ENCODE measurements around the gene MIA. TPM values are rescaled to one million over a fixed set of nuclear protein-coding genes. Genes with fewer than 3 reads are reported as not detected.
A peak's percentile ranks its signal among the peaks of the same experiment; 100 is the strongest.
"Not testable (repeated sequence)": the region's sequence is repeated elsewhere in the genome, so short reads cannot be mapped to it uniquely, and the experiment has no call there.

MIA gene
- total RNA-seq, 2 donors from 2014 or later = 1.1 to 2.4 TPM

- peak overlapping the region; percentile 73 for H3K4me3 Mint-ChIP-seq
- peaks cover 77 to 81% of the 10 kb centered on the region in 2 donors for H3K4me1 Mint-ChIP-seq (ENCODE audit: low read depth in 2 of 2)
- no peaks in the 10 kb centered on the region for H3K27me3 Mint-ChIP-seq
- ATAC-seq = peak; percentile 75 to 81
- H3K9me3 Mint-ChIP-seq = no peaks in the 10 kb centered on the region
- peaks cover 9% of the 10 kb centered on the region for H3K36me3 Mint-ChIP-seq
- peak; percentile 90 for DNase-seq (ENCODE audit: low spot score)
- peak overlapping the region; percentile 87 to 97 for H3K27ac Mint-ChIP-seq
Measured at GRCh38 chr19:40806423-40807146, 31.3 kb downstream of the MIA start.

GRCh38 chr19:40807147-40808020 is 32.1 kb downstream of the MIA start:
- no peak for DNase-seq (ENCODE audit: low spot score)

GRCh38 chr19:40808021-40808325 is 32.7 kb downstream of the MIA start:
- ATAC-seq (no peak), DNase-seq (ENCODE audit: low spot score) (no peak)
- Mint-ChIP-seq H3K4me1 (ENCODE audit: low read depth in 2 of 2) (peaks cover 75 to 79% of the 10 kb centered on the region in 2 donors), H3K36me3 (no peaks in the 10 kb centered on the region), H3K27me3 (no peaks in the 10 kb centered on the region), H3K27ac (peak overlapping the region; percentile 43 to 87), H3K4me3 (no peak overlapping the region), H3K9me3 (no peaks in the 10 kb centered on the region)

More at GRCh38 chr19:40807147-40808020, 32.1 kb downstream of the MIA start:
- Mint-ChIP-seq H3K9me3 (no peaks in the 10 kb centered on the region), H3K4me3 (peak overlapping the region; percentile 73), H3K27me3 (no peaks in the 10 kb centered on the region), H3K4me1 (ENCODE audit: low read depth in 2 of 2) (peaks cover 75 to 79% of the 10 kb centered on the region in 2 donors), H3K36me3 (peaks cover 2% of the 10 kb centered on the region), H3K27ac (peak overlapping the region; percentile 87 to 97)
- no peak for ATAC-seq

- no peak overlapping the region for H3K27ac Mint-ChIP-seq
- DNase-seq (ENCODE audit: low spot score) (no peak), ATAC-seq (no peak)
- H3K27me3 Mint-ChIP-seq = no peaks in the 10 kb centered on the region
- H3K4me1 Mint-ChIP-seq (ENCODE audit: low read depth in 2 of 2) = peaks cover 70 to 75% of the 10 kb centered on the region in 2 donors
- H3K9me3 Mint-ChIP-seq = no peaks in the 10 kb centered on the region
- H3K4me3 Mint-ChIP-seq = no peak overlapping the region
- H3K36me3 Mint-ChIP-seq = no peaks in the 10 kb centered on the region
Measured at GRCh38 chr19:40808497-40808896, 33.2 kb downstream of the MIA start.

GRCh38 chr19:40809358-40810086 is 34.2 kb downstream of the MIA start:
- Mint-ChIP-seq H3K4me3 (peak overlapping the region; percentile 41), H3K27ac (no peak overlapping the region), H3K27me3 (no peaks in the 10 kb centered on the region), H3K4me1 (ENCODE audit: low read depth in 2 of 2) (peaks cover 64 to 70% of the 10 kb centered on the region in 2 donors), H3K9me3 (no peaks in the 10 kb centered on the region), H3K36me3 (no peaks in the 10 kb centered on the region)
- ATAC-seq (no peak), DNase-seq (ENCODE audit: low spot score) (no peak)

GRCh38 chr19:40810160-40810559 is 34.8 kb downstream of the MIA start:
- no peaks in the 10 kb centered on the region for H3K9me3 Mint-ChIP-seq
- H3K4me3 Mint-ChIP-seq = peak overlapping the region; percentile 93
- ATAC-seq (no peak), DNase-seq (ENCODE audit: low spot score) (no peak)
- H3K36me3 Mint-ChIP-seq = no peaks in the 10 kb centered on the region
- peak overlapping the region; percentile 71 to 86 for H3K27ac Mint-ChIP-seq
- peaks cover 57 to 69% of the 10 kb centered on the region in 2 donors for H3K4me1 Mint-ChIP-seq (ENCODE audit: low read depth in 2 of 2)
- no peaks in the 10 kb centered on the region for H3K27me3 Mint-ChIP-seq

- H3K27me3 Mint-ChIP-seq, H3K36me3 Mint-ChIP-seq, H3K9me3 Mint-ChIP-seq: not testable (repeated sequence)
- peak; percentile 79 for DNase-seq (ENCODE audit: low spot score)
- peak; percentile 90 to 91 for ATAC-seq
- H3K4me1 Mint-ChIP-seq (ENCODE audit: low read depth in 2 of 2) = peaks cover 53 to 63% of the 10 kb centered on the region in 2 donors
- peak overlapping the region; percentile 93 for H3K4me3 Mint-ChIP-seq
- H3K27ac Mint-ChIP-seq = peak overlapping the region; percentile 71 to 86
Measured at GRCh38 chr19:40810649-40811408, 35.5 kb downstream of the MIA start.

GRCh38 chr19:40811478-40812341 is 36.4 kb downstream of the MIA start:
- Mint-ChIP-seq H3K4me3 (peak overlapping the region; percentile 93), H3K27ac (peak overlapping the region; percentile 71 to 86), H3K9me3 (no peaks in the 10 kb centered on the region), H3K27me3 (no peaks in the 10 kb centered on the region), H3K36me3 (no peaks in the 10 kb centered on the region), H3K4me1 (ENCODE audit: low read depth in 2 of 2) (peaks cover 45 to 54% of the 10 kb centered on the region in 2 donors)
- DNase-seq (ENCODE audit: low spot score) (no peak), ATAC-seq (no peak)

GRCh38 chr19:40812571-40812970 is 37.2 kb downstream of the MIA start:
- not testable (repeated sequence) for DNase-seq (ENCODE audit: low spot score); H3K36me3 Mint-ChIP-seq; H3K9me3 Mint-ChIP-seq; H3K27me3 Mint-ChIP-seq; ATAC-seq
- Mint-ChIP-seq H3K27ac (peak overlapping the region; percentile 71 to 86), H3K4me3 (peak overlapping the region; percentile 67), H3K4me1 (ENCODE audit: low read depth in 2 of 2) (peaks cover 38 to 48% of the 10 kb centered on the region in 2 donors)

- H3K36me3 Mint-ChIP-seq = no peaks in the 10 kb centered on the region
- H3K27me3 Mint-ChIP-seq = no peaks in the 10 kb centered on the region
- H3K9me3 Mint-ChIP-seq = no peaks in the 10 kb centered on the region
- H3K4me3 Mint-ChIP-seq = no peak overlapping the region
- no peak for ATAC-seq
- no peak for DNase-seq (ENCODE audit: low spot score)
- H3K4me1 Mint-ChIP-seq (ENCODE audit: low read depth in 2 of 2) = peaks cover 34 to 50% of the 10 kb centered on the region in 2 donors
- peak overlapping the region in 1 of 2 donors; percentile 71 for H3K27ac Mint-ChIP-seq
Measured at GRCh38 chr19:40813182-40813581, 37.9 kb downstream of the MIA start.

- ATAC-seq (no peak), DNase-seq (ENCODE audit: low spot score) (no peak)
- Mint-ChIP-seq H3K27me3 (no peaks in the 10 kb centered on the region), H3K4me3 (no peak overlapping the region), H3K36me3 (no peaks in the 10 kb centered on the region), H3K9me3 (no peaks in the 10 kb centered on the region), H3K4me1 (ENCODE audit: low read depth in 2 of 2) (peaks cover 38 to 60% of the 10 kb centered on the region in 2 donors), H3K27ac (peak overlapping the region in 1 of 2 donors; percentile 42)
Measured at GRCh38 chr19:40815223-40815622, 39.9 kb downstream of the MIA start.

All from natural killer cell treated with Interleukin-12 subunit alpha and Interleukin-12 subunit beta and Interleukin-15 and Interleukin-18, amount 100 ng/mL, for 72 hours (primary cell).